ENCODE measurements around the gene ADH7. TPM values are rescaled to one million over a fixed set of nuclear protein-coding genes. Genes with fewer than 3 reads are reported as not detected.

The ADH7 gene
- total and polyA plus RNA-seq, 2 of the 8 experiments (the other 6 are each of a cell fraction or from before 2014, with no cell fraction given), result not detected

DNA sequence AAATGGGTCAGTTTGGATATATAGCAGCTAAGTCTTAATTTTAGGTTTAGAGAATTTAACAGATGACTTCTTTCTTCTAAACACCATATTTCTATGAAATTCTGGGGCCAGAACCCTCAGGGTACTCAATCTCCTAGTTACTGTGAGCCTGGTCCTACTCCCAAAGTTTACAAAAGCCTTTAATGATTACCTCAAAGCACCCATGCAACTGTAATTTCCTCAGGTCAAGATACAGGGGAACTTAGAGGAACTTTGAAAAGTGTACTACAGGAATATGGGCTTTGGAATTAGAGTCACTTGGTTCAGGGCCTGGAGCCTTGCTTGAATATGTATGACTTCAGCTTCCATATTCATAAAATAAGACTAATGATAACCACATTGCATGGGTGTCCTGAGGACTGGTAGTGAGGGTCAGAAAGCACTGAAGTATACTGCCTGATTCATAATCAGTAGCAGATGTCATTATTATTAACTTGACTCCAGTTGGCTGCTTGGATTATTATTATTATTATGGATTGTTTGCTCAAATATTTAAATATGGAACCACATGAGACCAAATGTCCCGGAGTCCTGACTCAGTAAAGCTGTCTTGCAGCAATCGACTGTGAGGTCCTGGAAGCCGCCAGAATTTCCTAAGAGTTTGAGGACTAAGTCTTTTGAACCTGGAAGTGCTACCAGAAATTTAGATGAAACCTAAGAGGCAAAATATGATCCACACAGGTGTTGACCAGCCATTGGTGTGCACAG lies 2.0 kb upstream of the ADH7 start:
- Histone ChIP-seq H3K9ac (replicated peaks in 1 of 4; ENCODE audit: extremely low read depth in 1 of 4, low read depth in 3 of 4, low read length in 3 of 4) (peak overlapping the region in 1 of 4 experiments; percentile 34; a peak in 1 of 7 replicates), H2BK5ac (ENCODE audit: low read depth, low read length) (no peak overlapping the region), H4K5ac (ENCODE audit: insufficient read length, low read depth, low read length) (no peak overlapping the region), H3K56ac (replicated peaks; ENCODE audit: insufficient read length, low read depth, low read length) (no peak overlapping the region), H3K14ac (ENCODE audit: insufficient read length) (no peak overlapping the region), H3K4me3 (ENCODE audit: extremely low read depth in 1 of 4, insufficient read depth in 2 of 4, low read depth in 3 of 4, low read length in 4 of 4) (no peak overlapping the region), H2AFZ (ENCODE audit: low read length) (0 out of 2 replicates have a peak overlapping the region, but pooled peaks have one; percentile 54), H2BK120ac (replicated peaks; ENCODE audit: low read depth, low read length) (no peak overlapping the region), H4K8ac (ENCODE audit: extremely low read depth, insufficient read depth, low read length) (no peak overlapping the region), H3K27ac (ENCODE audit: low read depth, low read length) (no peak overlapping the region), H3K23ac (ENCODE audit: insufficient read length) (no peak overlapping the region), H2BK12ac (ENCODE audit: low read depth, low read length) (no peak overlapping the region), H3K79me1 (ENCODE audit: low read depth, low read length) (no peaks in the 10 kb centered on the region), H3K36me3 (ENCODE audit: control insufficient read depth in 2 of 4, insufficient read depth in 4 of 4, low read length in 3 of 4) (no peaks in the 10 kb centered on the region), H3K23me2 (ENCODE audit: low read depth, low read length) (no peaks in the 10 kb centered on the region), H3K79me2 (ENCODE audit: control insufficient read depth in 1 of 2, insufficient read depth in 2 of 2, low read length in 2 of 2) (no peaks in the 10 kb centered on the region), H3K9me3 (ENCODE audit: insufficient read depth in 2 of 2, low read depth in 1 of 2, low read length in 1 of 2) (no peaks in the 10 kb centered on the region), H3K4me1 (replicated peaks in 1 of 4; ENCODE audit: control insufficient read depth in 3 of 4, insufficient read depth in 4 of 4, low read length in 3 of 4) (no peaks in the 10 kb centered on the region), H3K4ac (replicated peaks; ENCODE audit: insufficient read length, low read depth, low read length) (no peak overlapping the region), H3K4me2 (ENCODE audit: insufficient read depth in 1 of 2, low read depth in 2 of 2, low read length in 2 of 2) (no peak overlapping the region), H2BK20ac (ENCODE audit: low read length) (no peak overlapping the region), H4K91ac (replicated peaks; ENCODE audit: insufficient read length, low read length) (no peak overlapping the region), H2AK5ac (ENCODE audit: low read depth, low read length) (no peak overlapping the region), H3K27me3 (replicated peaks in 1 of 4; ENCODE audit: control insufficient read depth in 3 of 4, extremely low read depth in 1 of 4, insufficient read depth in 3 of 4, low read length in 3 of 4) (no peaks in the 10 kb centered on the region), H3K18ac (ENCODE audit: extremely low read depth, low read length) (no peak overlapping the region), H4K20me1 (replicated peaks in 1 of 2; ENCODE audit: control insufficient read depth in 1 of 2, insufficient read depth in 2 of 2, low read length in 2 of 2) (no peaks in the 10 kb centered on the region), H2BK15ac (ENCODE audit: low read length) (no peak overlapping the region)
- CTCF ChIA-PET (ENCODE audit: partially characterized antibody), result interaction anchor here (0.7 to 1.0 kb wide), 2 partner anchors 24 to 430 kb away, joined by 3 read pairs; no protein-coding TSS in a partner anchor
- no peak for TF ChIP-seq BACH1 (IDR thresholded peaks at IDR 0.05; ENCODE audit: low read length)
- no peak for TF ChIP-seq RXRA (IDR thresholded peaks at IDR 0.05; ENCODE audit: insufficient read depth, low read depth, low read length)
- no peak for TF ChIP-seq SP1 (IDR thresholded peaks at IDR 0.05; ENCODE audit: low read depth, low read length)
- no peak for TF ChIP-seq CHD1 (IDR thresholded peaks at IDR 0.05; ENCODE audit: low read depth, low read length)
- TF ChIP-seq PHF8 (conservative IDR thresholded peaks at IDR 0.05; ENCODE audit: low read depth, low read length), result no peak
- 96% methylated on average over 3 of the region's 3 CpGs; no CpG with 5 or more reads in 1 of the 2 experiments for WGBS, 2 experiments (ENCODE audit: extremely low coverage in 1 of 2, insufficient coverage in 1 of 2, insufficient read length in 1 of 2, insufficient replicate concordance in 2 of 2, low coverage in 1 of 2, low lambda C conversion rate in 2 of 2, missing lambda C conversion rate in 1 of 2)
- FAIRE-seq, result no peak
- no peak for DNase-seq (ENCODE audit: low read depth in 1 of 2, low spot score in 2 of 2)
- POLR2A ChIA-PET (ENCODE audit: partially characterized antibody), result no interaction called here

Data from H1 (cell line).